H9 (cell line): ENCODE data around the gene HACD1. TPM values are rescaled to one million over a fixed set of nuclear protein-coding genes. Genes with fewer than 3 reads are reported as not detected.
"Not testable (repeated sequence)": the region's sequence is repeated elsewhere in the genome, so short reads cannot be mapped to it uniquely, and the experiment has no call there.

Source experiments
- DNase-seq: peaks from one replicate; pipeline ENCODE4 v3.0.0-alpha.2; 2017
- H2AFZ ChIP-seq: one replicate; pipeline ENCODE4 v1.6.1; 2013; ENCODE audit warnings: mild to moderate bottlenecking, low read length, control low read depth, moderate library complexity
- H2AK5ac ChIP-seq: 2 replicates; pipeline ENCODE4 v1.6.1; 2013; ENCODE audit warnings: low read length, control low read depth, mixed read lengths; ENCODE audit not compliant: insufficient read length
- H2BK120ac ChIP-seq: one replicate; pipeline ENCODE4 v1.6.1; 2013; ENCODE audit warnings: low read depth, mild to moderate bottlenecking, low read length, control low read depth, inconsistent platforms; ENCODE audit not compliant: poor library complexity, severe bottlenecking
- H2BK12ac ChIP-seq: 2 replicates; pipeline ENCODE4 v1.6.1; 2013; ENCODE audit warnings: low read length, control low read depth, mixed read lengths, low read depth; ENCODE audit not compliant: insufficient read length
- H2BK15ac ChIP-seq: 2 replicates; pipeline ENCODE4 v1.6.1; 2013; ENCODE audit warnings: low read depth, low read length, control low read depth
- H2BK20ac ChIP-seq: one replicate; pipeline ENCODE4 v1.6.1; 2013; ENCODE audit warnings: low read depth, mild to moderate bottlenecking, low read length, control low read depth, inconsistent platforms; ENCODE audit not compliant: poor library complexity, severe bottlenecking
- H2BK5ac ChIP-seq: 2 replicates; pipeline ENCODE4 v1.6.1; 2013; ENCODE audit warnings: low read length, control low read depth, mixed read lengths; ENCODE audit not compliant: insufficient read length
- H3K14ac ChIP-seq: 2 replicates; pipeline ENCODE4 v1.6.1; 2013; ENCODE audit warnings: low read length, control low read depth; ENCODE audit not compliant: insufficient read depth
- H3K18ac ChIP-seq: 2 replicates; pipeline ENCODE4 v1.6.1; 2013; ENCODE audit warnings: low read depth, mild to moderate bottlenecking, mixed read lengths, low read length, control low read depth; ENCODE audit not compliant: insufficient read length
- H3K23ac ChIP-seq: 2 replicates; pipeline ENCODE4 v1.6.1; 2013; ENCODE audit warnings: low read length, control low read depth, mixed read lengths, low read depth; ENCODE audit not compliant: insufficient read length
- H3K23me2 ChIP-seq: 2 replicates; pipeline ENCODE4 v1.6.1; 2013; ENCODE audit warnings: low read depth, mild to moderate bottlenecking, mixed read lengths, low read length, control low read depth; ENCODE audit not compliant: insufficient read length, poor library complexity, severe bottlenecking
- H3K27ac ChIP-seq: 2 replicates; pipeline ENCODE4 v1.5.1; 2013; ENCODE audit warnings: low read length, control low read depth, mixed read lengths, low read depth; ENCODE audit not compliant: insufficient read length
- H3K27me3 ChIP-seq: 2 replicates; pipeline ENCODE4 v1.6.1; 2013; ENCODE audit warnings: low read length, control low read depth, inconsistent platforms; ENCODE audit not compliant: insufficient read depth
- H3K4ac ChIP-seq: 2 replicates; pipeline ENCODE4 v1.6.1; 2013; ENCODE audit warnings: low read depth, mild to moderate bottlenecking, control low read depth, inconsistent platforms, low read length, moderate library complexity
- H3K4me1 ChIP-seq: 2 replicates; pipeline ENCODE4 v1.6.1; 2013; ENCODE audit warnings: low read length, control low read depth, inconsistent platforms; ENCODE audit not compliant: insufficient read depth
- H3K4me2 ChIP-seq: 2 replicates; pipeline ENCODE4 v1.6.1; 2013; ENCODE audit warnings: low read length, control low read depth, mixed read lengths; ENCODE audit not compliant: insufficient read length, insufficient read depth
- H3K56ac ChIP-seq: 2 replicates; pipeline ENCODE4 v1.6.1; 2013; ENCODE audit warnings: low read depth, mild to moderate bottlenecking, mixed read lengths, low read length, control low read depth; ENCODE audit not compliant: insufficient read length
- H3K79me1 ChIP-seq: 2 replicates; pipeline ENCODE4 v1.6.1; 2013; ENCODE audit warnings: low read depth, mild to moderate bottlenecking, moderate library complexity, low read length, control low read depth, inconsistent platforms; ENCODE audit not compliant: insufficient read depth, poor library complexity, severe bottlenecking
- H3K79me2 ChIP-seq: 2 replicates; pipeline ENCODE4 v1.6.1; 2013; ENCODE audit warnings: low read length, control low read depth, inconsistent platforms; ENCODE audit not compliant: insufficient read depth
- H3K9ac ChIP-seq: 2 replicates; pipeline ENCODE4 v1.6.1; 2013; ENCODE audit warnings: low read length, control low read depth, mixed read lengths; ENCODE audit not compliant: insufficient read length; ENCODE audit errors: extremely low read depth
- H3K9me3 ChIP-seq: one replicate; pipeline ENCODE4 v1.6.1; 2013; ENCODE audit warnings: low read depth, low read length, inconsistent platforms; ENCODE audit not compliant: control insufficient read depth
- H3T11ph ChIP-seq: one replicate; pipeline ENCODE4 v1.6.1; 2013; ENCODE audit warnings: mild to moderate bottlenecking, low read length, control low read depth, inconsistent platforms
- H4K20me1 ChIP-seq: one replicate; pipeline ENCODE4 v1.6.1; 2013; ENCODE audit not compliant: control insufficient read depth, insufficient read length, insufficient read depth
- H4K5ac ChIP-seq: 2 replicates; pipeline ENCODE4 v1.6.1; 2013; ENCODE audit warnings: low read depth, mild to moderate bottlenecking, mixed read lengths, low read length, control low read depth; ENCODE audit not compliant: insufficient read length
- H4K8ac ChIP-seq: replicated peaks from 2 replicates; pipeline ENCODE4 v1.6.1; 2013; ENCODE audit warnings: low read length, control low read depth, mixed read lengths, low read depth; ENCODE audit not compliant: insufficient read length
- H4K91ac ChIP-seq: 2 replicates; pipeline ENCODE4 v1.6.1; 2013; ENCODE audit warnings: low read depth, mild to moderate bottlenecking, moderate library complexity, mixed read lengths, low read length, control low read depth; ENCODE audit not compliant: insufficient read length
- H3K27ac Mint-ChIP-seq, 3 experiments: 2 replicates in 2 of 3; 3 replicates in 1 of 3; pipeline ENCODE4 v1.8.0; 2020 to 2021; ENCODE audit warnings: mixed read lengths in 3 of 3, mild to moderate bottlenecking in 1 of 3, moderate library complexity in 1 of 3
- H3K27me3 Mint-ChIP-seq: 2 replicates; pipeline ENCODE4 v1.8.0; 2021; ENCODE audit warnings: low read depth, mild to moderate bottlenecking, moderate library complexity, mixed read lengths
- H3K36me3 Mint-ChIP-seq, 3 experiments: 2 replicates in 2 of 3; 3 replicates in 1 of 3; pipeline ENCODE4 v1.8.0; 2020 to 2021; ENCODE audit warnings: low read depth in 3 of 3, mixed read lengths in 3 of 3; ENCODE audit not compliant: insufficient read depth in 1 of 3
- H3K4me1 Mint-ChIP-seq, 2 experiments: 2 replicates each; pipeline ENCODE4 v1.8.0; 2020; ENCODE audit warnings: mixed read lengths in 2 of 2
- H3K4me3 Mint-ChIP-seq, 2 experiments: 2 replicates in 1 of 2; 3 replicates in 1 of 2; pipeline ENCODE4 v1.8.0; 2020 to 2021; ENCODE audit warnings: mild to moderate bottlenecking in 2 of 2, mixed read lengths in 2 of 2, moderate library complexity in 1 of 2
- H3K9me3 Mint-ChIP-seq, 2 experiments: 2 replicates in 1 of 2; 3 replicates in 1 of 2; pipeline ENCODE4 v1.8.0; 2020; ENCODE audit warnings: mild to moderate bottlenecking in 2 of 2, mixed read lengths in 2 of 2, moderate library complexity in 1 of 2
- CTCF ChIP-seq: fragments of 200-600 bp; sonication (generic); conservative IDR thresholded peaks from 3 replicates; pipeline ENCODE4 v1.8.0; 2021; ENCODE audit warnings: antibody characterized with exemption, mild to moderate bottlenecking
- WGBS: extraction: QIAGEN DNeasy Blood & Tissue Kit; methylation state at CpG from one replicate; pipeline ENCODE4 v1.1.7; 2013; ENCODE audit warnings: missing lambda C conversion rate, low lambda C conversion rate, mixed read lengths; ENCODE audit not compliant: insufficient read length; ENCODE audit errors: extremely low coverage; 5-methylcytosine and 5-hydroxymethylcytosine counted together
- total RNA-seq: library from RNA; stranded (reverse); gene quantifications from 2 replicates; pipeline ENCODE4 v1.2.1, GENCODE V29; 2021

Gene HACD1
- total RNA-seq, 1 experiment from 2014 or later, result 25.0 TPM

DNA sequence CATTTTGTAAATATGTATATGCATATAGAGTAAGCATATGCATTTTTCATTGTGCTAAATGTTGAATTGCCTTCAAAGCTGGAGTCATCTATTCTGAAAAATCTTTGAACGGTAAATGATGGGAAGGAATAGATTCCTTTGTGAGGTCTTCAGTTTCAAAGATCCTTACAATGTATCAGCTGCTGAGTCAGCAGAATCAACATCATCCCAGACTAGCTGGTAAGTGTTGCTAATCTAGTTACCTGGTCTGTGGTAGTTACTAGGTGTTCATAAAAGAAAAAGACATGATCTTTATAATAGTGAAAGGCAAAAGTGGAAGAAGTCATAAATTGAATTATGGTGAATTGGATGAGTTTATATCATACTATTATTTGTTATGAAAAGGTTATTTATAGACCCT lies 16.2 kb upstream of the HACD1 start:
- Histone ChIP-seq H3K4me2 (no peak overlapping the region), H3K4me1 (no peaks in the 10 kb centered on the region), H3K79me2 (no peaks in the 10 kb centered on the region), H3K56ac (no peak overlapping the region), H3K27me3 (no peaks in the 10 kb centered on the region), H4K91ac (no peak overlapping the region), H3K4ac (no peak overlapping the region), H2BK20ac (no peak overlapping the region), H3K9ac (no peak overlapping the region), H2AK5ac (no peak overlapping the region), H2BK120ac (no peak overlapping the region), H4K8ac (no peak overlapping the region), H2AFZ (no peak overlapping the region), H3K27ac (no peak overlapping the region), H4K20me1 (no peaks in the 10 kb centered on the region), H3K23ac (no peak overlapping the region), H3K14ac (no peak overlapping the region), H2BK12ac (no peak overlapping the region), H3K23me2 (no peaks in the 10 kb centered on the region), H3K18ac (no peak overlapping the region), H3K79me1 (no peaks in the 10 kb centered on the region), H4K5ac (no peak overlapping the region), H3K9me3 (no peaks in the 10 kb centered on the region), H2BK5ac (no peak overlapping the region), H2BK15ac (no peak overlapping the region), H3T11ph (no peak overlapping the region)
- no peak for TF ChIP-seq CTCF
- Mint-ChIP-seq H3K4me3 (no peak overlapping the region), H3K36me3 (no peaks in the 10 kb centered on the region), H3K9me3 (peaks cover 0 to 3% of the 10 kb centered on the region in 2 experiments; a peak in 1 of 5 replicates), H3K27ac (no peak overlapping the region), H3K27me3 (no peaks in the 10 kb centered on the region), H3K4me1 (no peaks in the 10 kb centered on the region)
- no CpG with 5 or more reads among the region's 1 CpG for WGBS
- DNase-seq, result no peak

GRCh38 chr10:17632590-17632989 lies 15.4 kb upstream of the HACD1 start:
- H3K23me2 ChIP-seq, H3K23ac ChIP-seq, H3K14ac ChIP-seq, H2BK20ac ChIP-seq, H3K27me3 ChIP-seq, H3K4me1 ChIP-seq, H3K79me2 ChIP-seq, H3K4ac ChIP-seq, H2AK5ac ChIP-seq, H3K9me3 Mint-ChIP-seq, H3K27me3 Mint-ChIP-seq, H2AFZ ChIP-seq, H3K4me3 Mint-ChIP-seq, H2BK120ac ChIP-seq, H4K5ac ChIP-seq, H4K20me1 ChIP-seq, H3T11ph ChIP-seq, H3K9me3 ChIP-seq, H3K4me2 ChIP-seq, H3K79me1 ChIP-seq, H2BK12ac ChIP-seq, DNase-seq, H3K27ac ChIP-seq, H3K36me3 Mint-ChIP-seq, H2BK15ac ChIP-seq, H3K18ac ChIP-seq, H3K9ac ChIP-seq, H3K56ac ChIP-seq, H2BK5ac ChIP-seq, H4K91ac ChIP-seq, H3K27ac Mint-ChIP-seq, H3K4me1 Mint-ChIP-seq, H4K8ac ChIP-seq: not testable (repeated sequence)
- WGBS, result no CpG with 5 or more reads among the region's 8 CpGs
